ENCODE data around the gene KIFAP3.
"Not testable (repeated sequence)": the region's sequence is repeated elsewhere in the genome, so short reads cannot be mapped to it uniquely, and the experiment has no call there.

Gene KIFAP3

DNA sequence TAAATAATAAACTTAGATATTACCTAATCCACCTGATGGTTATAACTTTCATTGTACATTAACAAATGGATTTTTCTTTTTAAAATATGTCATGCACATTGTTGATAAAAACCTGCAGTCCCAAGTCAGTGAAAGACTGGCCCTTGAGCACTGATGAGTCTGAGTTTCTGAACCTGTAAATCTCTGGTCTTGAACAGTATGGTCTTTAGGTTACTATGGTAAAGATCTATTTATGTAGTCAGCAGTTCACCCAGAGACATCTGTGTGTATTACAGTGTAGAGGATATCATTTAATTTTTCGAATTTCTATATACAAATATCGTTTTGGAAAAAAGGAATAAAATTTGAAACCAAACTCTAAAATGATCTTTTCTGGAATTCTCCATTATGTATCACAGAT, 150.4 kb downstream of the KIFAP3 start:
- DNase-seq (ENCODE audit: low spot score): no peak

DNA sequence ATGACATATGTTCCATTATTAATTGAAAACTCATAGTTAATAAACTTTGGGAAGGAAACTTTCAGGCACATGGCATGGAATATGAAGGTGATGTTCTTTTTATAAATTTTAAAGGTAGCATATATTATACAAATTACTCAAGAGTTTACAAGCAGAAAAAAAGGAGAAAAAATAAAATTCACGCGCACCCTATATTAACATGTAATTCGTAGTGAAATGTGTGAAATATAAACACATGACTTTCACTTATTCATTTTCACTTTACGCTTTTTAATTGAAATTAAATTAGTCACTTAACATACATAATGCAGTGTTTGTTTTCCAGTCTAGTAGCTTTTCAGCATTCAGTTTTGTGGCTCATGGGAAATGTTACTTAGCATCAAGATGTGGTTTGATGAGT, 153.4 kb downstream of the KIFAP3 start:
- DNase-seq (ENCODE audit: low spot score): no peak

DNA sequence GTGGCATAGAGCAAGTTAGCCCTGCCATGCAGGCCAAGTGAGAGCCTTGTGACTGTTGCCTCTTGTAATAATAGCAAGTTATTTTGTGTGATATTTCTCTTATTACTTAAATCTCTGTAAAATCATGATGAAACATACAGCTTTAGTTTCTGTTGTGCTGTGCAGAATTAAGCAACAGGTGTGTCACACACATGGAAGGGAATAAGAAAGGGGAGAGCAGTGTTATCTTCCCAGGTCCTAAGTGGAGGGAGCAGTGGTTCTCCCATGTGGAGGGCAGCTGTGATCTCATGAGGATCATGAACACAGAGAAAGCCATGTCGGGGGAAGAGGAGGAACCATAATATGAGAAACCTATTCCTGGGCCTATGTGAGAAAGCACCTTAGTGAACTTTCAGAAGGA, 155.6 kb downstream of the KIFAP3 start:
- DNase-seq (ENCODE audit: low spot score): no peak

DNA sequence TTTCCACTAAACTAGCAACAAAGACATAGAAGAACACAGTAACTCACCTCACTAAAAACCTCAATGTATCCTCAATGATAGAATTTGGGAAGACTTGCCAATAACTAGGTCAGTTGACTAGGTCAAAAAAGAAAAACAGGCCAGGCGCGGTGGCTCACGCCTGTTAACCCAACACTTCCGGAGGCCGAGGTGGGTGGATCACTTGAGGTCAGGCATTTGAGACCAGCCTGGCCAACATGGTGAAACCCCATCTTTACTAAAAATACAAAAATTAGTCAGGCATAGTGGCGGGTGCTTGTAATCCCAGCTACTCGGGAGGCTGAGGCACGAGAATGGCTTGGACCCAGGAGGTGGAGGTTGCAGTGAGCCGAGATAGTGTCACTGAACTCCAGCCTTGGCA, 156.3 kb downstream of the KIFAP3 start:
- DNase-seq (ENCODE audit: low spot score): not testable (repeated sequence)

DNA sequence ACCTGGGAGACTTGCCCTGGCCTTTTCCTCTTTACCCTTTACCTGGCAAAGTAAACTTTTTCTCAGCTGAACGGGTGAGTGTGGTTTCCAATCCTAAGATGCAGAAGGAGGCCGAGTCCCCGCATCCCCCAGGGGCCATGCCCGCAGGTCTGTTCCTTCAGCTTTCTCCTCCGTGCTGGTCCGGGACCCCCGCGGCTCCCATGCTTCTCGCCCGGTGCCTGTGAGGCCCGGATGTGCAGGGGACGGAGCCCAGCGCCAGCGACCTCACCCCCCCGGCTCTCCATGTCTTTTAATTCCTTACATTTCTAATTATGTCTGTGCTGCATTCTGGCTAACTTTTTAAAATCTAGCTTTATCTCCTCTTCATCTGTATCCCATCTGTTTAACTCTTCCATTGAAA, 159.3 kb downstream of the KIFAP3 start:
- no peak for DNase-seq (ENCODE audit: low spot score)

DNA sequence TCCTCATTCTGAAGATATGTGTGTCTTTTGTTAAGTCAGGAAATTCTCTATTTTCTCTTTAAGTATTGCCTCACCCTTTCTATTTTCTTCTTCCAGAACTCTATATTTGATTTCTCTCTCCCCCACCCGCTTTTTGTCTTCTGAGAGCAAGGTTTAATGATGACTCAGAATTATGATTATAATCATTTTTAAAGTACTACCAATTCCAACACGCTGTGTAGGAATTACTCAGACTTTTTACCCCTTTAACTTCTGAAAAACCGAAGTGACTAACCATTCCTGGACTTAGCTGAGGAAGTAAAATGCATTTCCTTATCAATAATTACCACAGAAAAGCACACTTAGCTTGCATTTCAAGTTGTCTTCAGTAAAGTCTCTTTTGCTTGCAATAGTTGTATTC, 160.0 kb downstream of the KIFAP3 start:
- no peak for DNase-seq (ENCODE audit: low spot score)

DNA sequence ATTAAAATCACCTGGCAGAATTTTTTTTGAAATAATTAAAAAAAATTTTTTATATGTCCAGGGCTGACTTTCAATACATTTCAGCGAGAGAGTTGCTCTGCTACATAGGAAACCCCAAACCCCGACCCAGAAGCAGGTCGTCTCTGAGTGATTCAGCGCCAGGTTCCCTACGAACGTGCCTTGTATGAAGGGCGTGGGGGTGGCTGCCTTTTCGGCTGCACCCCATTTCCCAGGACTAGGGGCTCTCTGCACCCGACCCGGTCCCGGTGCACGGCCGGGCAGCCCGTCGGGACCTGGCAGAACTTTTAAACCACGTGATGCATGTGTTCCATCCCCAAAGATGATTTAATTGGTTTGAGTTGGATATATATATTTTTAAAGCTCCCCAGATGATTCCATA, 165.0 kb downstream of the KIFAP3 start:
- no peak for DNase-seq (ENCODE audit: low spot score)

DNA sequence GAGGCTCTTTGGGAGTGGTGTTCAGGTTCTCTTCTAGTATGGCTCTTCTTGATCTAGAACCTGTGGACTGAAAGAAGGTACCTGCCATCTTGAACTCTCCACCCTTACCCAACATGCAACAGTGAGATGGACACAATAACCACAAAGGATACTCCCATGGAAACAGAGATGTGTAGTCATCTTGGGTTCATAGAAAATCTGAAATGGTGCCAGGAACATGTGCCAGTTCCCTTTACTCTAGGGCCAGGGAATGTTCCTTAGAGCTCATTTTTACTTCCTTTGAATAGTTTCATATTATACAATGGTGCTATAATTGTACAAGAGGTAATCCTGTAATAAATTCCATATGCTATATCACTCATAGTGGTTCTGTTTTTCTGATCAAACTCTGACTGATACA, 167.6 kb downstream of the KIFAP3 start:
- DNase-seq (ENCODE audit: low spot score): no peak

DNA sequence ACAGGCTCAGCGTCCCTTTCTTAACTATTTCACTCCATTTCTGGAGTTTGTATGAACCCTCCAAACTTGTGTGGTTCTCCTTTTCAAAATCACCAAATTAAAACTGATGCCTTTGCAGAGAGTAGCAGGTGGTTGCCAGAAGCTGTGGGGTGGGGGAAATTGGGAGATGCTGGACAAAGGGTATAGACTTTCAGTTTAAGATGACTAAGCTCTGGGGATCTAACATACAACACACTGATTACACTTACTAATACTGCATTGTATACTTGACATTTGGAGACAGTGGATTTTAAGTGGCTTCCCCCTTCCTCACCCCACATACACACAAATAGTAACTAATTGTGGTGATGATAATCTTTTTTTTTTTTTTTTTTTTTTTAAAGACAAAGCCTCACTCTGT, 169.7 kb downstream of the KIFAP3 start:
- no peak for DNase-seq (ENCODE audit: low spot score)

DNA sequence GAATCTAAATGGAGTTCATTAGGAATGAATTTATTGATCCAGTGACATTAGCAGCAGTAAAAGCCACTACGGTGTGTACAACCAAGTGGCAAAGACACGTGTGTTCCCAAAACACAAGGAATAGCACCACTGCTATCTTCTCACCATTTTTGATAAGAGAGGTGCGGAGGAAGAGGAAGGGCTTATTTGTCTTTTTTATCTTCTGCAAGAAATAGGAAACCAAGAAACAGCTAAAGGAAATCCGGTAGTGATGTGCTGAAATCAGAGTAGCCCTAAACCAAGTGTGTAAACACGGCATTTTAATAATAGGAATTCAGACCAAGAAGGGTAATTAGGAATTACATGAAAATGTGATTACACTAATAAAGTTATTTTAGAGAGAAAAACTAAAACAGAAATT, 171.7 kb downstream of the KIFAP3 start:
- no peak for DNase-seq (ENCODE audit: low spot score)

DNA sequence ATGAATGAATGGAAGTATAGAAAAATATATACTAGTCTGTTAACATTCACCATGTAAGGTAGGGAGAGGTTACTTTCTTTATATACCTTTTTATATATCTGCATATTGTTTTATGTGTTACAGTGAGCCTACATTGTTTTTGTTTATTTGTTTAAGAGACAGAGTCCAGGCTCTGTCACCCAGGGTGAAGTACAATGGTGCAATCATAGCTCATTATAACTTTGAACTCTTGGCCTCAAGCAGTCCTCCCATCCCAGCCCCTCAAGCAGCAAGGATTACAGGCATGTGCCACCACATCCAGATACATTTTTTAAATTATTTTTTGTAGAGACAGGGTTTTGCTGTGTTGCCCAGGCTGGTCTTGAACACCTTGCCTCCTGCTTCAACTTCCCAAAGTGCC, 173.4 kb downstream of the KIFAP3 start:
- DNase-seq (ENCODE audit: low spot score): no peak

DNA sequence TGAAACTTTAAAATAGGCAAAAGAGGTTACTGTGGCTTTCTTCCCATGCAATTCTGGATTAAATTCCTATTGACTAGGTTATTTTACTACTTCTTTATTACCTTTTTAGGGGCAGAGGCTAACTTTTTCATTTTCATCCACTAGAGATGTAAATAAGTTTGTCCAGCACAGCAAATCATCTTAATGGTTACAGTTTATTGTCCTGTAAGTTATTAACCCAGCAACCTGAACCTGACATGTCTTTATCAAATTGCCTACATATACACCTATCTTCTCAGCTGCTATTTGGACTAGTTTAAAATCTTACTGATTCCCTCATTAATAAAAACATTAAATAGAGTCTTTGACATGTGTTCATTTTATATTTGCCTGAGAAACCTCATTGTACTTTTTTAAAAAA, 173.9 kb downstream of the KIFAP3 start:
- no peak for DNase-seq (ENCODE audit: low spot score)

DNA sequence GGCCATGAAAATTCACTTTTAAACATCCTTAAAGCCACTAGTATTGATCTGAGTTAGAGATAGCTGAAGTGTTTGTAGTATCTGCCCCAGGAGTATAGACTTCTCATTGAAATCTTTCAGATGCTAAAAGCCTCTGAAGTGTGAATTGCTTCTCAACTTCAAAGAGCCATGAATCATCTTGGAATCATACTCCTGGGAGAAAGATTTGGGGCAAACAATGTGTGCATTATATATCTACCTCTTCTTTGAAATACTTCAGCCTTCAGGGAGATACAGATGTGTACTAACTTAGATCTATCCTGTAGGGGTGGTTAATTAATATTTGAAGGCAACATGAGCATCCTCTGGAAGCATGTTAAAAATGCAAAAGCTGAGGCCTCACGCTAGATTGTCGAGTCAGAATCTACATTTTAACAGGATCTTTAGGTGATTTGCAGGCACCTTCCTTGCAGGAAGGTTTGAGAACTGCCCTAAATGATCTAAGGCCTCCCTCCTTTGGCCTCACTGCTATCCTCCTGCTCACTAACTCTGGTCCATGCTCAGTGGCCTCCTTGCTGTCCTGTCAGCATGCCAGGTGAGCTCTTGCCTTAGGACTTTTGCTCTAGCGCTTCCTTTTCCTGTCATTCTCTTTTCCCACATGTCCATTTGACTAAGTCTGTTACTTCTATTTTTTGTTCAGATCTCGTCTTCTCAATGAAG, 174.8 kb downstream of the KIFAP3 start:
- DNase-seq (ENCODE audit: low spot score): no peak

DNA sequence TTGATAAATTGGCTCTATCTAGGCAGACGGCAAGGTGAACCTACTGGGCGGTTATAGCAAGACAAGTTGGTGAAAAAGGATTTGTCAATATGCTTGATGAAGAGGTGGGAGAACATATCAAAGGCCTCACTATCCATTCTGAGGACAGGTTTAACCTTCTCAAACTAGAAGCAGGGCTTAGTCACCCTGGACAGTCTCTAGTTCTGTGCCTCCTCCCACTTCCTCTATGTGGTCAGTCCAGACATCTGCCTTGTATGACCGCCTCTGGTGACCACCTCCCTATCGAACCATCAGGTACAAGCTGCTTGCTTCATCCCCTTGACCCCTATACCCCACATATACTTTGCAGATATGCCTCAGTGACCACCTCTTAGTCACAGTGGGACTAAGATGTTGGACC, 178.5 kb downstream of the KIFAP3 start:
- no peak for DNase-seq (ENCODE audit: low spot score)

DNA sequence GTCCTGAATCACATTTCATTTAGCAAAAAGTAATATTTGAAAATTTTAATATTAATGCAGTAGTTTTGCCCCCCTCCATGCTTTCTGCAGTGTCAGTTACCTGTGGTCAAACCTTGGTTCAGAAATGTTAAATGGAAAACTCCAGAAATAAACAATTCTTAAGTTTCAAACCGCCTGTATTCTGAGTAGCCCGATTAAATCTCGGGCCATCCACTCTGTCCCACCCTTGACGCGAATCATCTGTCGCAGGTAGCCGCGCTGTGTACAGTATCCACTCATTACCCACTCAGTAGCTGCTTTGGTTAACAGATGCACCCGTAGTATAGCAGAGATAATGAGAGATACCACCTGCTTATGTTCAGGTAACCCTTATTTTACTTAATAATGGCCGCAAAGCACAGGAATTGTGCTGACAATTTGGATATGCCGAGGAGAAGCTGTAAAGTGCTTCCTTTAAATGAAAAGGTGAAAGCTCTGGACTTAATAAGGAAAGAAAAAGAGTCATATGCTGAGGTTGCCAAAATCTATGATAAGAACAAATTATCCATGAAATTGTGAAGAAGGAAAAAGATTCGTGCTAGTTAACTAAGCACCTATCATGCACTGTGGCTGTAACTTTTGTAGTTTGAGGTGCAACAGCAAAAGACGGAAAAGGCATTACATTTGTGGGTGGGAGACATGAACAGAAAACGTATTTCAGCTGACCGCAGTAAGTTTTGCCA, 179.9 kb downstream of the KIFAP3 start:
- no peak for DNase-seq (ENCODE audit: low spot score)

DNA sequence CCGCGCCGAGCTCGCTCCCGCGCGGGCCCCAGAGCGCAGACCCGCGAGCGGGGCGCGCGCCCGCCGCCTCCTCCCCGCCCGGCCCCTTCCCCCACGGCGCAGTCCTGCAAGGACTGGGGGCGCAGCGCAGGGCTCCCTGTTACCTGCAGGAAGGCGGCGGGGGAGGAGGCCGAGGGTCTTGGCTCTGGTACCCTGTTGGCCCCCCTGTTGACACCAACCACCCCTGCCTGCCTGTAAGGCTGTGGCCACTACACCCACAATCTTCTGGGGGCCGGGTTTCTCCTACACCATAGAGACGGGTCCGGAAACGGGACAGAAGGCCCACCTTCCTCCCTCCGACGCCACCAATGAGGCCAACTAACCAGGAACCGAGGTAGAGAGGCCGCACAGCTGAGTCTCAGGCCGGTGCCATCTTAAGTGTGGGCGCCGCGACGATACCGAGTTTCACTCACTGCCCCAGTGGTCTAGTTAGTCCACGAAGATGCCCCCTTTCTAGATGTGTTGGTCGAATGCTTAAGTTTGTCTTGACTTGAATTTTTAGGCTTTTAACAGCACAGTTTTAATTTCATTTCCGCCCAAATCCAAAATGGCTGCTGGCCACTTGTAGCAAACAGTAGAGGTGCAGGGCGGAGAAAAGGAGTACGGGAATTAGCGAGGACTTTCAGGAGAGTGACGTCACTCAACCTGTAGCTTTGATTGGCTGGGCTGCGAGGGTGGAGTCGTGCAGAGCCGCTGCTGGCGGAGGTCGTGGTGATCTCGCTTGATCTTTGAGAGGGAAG, 180.7 kb downstream of the KIFAP3 start, which contains the start of gene SCYL3:
TSS of gene SCYL3 (minus strand) at position 252 of the 779 bp plus-strand sequence. CDS start 5,056 bp downstream, outside the sequence.
- peak; percentile 94 for DNase-seq (ENCODE audit: low spot score)

DNA sequence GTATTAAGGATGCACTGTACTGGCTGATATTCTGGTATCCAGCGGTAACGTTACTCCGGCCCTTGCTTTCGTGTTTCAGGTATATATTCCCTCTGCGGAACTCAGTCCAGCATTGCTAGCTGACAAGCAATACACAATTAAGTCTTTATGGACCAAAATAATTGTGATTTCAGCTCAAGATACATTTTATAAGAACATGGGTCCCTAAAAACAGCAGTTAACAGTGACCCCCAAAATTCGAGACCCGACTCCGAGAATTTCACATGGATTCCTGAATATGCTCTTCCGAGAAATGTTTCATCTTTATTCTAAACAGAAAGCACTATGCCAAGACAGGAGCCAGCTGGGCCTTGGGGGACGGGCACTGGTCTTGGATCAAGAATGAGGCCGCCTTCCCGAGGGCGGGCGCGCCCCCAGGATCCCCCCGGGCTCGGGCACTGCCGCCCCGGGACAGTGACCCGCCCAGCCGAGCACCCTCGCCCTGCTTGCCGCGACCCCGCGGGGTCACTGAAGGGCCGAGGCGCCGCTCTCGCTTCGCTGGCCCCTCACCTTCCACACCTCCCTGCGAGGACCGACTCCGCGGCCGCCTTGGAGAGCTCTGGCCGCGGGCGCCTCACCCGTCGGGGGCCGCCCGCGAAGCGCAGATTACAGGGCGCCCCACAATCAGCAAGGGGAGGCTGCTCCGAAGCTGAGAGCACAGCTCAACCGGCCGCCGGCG, 181.4 kb downstream of the KIFAP3 start:
- peak; percentile 45 for DNase-seq (ENCODE audit: low spot score)

DNA sequence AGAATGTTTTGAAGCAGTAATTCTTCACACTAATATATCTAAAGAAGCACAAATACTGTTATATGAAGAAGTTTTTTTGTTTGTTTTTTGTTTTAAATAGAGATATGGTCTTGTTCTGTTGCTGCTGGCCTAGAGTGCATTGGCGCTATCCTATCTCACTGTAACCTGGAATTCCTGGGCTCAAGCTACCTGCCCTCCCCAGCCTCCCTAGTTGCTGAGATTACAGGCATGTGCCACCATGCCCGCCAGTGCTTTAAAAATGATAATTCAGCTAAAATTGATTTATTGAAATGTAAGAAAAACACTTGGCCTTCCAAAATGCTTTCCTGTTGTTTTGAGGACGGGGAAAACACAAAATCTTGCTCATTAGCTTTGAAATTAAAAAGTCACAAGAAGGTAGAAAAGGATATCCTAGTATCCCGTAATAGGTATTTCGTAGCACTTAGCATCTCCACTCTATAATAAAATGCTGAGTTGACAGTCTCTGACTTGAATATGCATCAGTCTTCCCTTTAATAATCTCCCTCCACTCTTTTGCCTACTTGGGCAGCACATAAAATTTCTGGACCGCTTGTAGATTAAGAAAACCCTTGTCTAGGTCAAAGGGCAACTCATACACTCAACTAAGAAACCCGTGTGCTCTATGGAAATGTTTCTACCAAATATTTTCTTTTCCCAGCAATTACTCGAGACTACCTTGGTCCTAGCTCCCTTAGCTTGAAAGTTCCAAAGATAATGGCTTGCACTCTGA, 182.1 kb downstream of the KIFAP3 start:
- no peak for DNase-seq (ENCODE audit: low spot score)

DNA sequence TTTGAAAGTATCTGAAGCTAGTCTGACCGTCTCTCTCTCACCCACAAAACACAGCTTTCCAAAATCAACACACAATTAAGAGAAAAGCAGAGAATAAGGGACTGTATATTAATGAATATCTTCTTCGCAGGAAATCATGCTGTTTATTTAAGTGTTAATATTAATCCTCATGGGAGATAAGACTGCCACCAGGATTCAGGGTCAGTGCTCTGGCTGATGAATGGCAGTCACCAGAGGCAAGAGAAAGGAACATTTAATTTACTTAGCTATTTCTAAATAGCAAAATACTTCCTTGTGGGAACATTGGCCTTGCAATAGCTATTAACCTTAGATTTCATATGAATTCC, 183.0 kb downstream of the KIFAP3 start:
- DNase-seq (ENCODE audit: low spot score): no peak

DNA sequence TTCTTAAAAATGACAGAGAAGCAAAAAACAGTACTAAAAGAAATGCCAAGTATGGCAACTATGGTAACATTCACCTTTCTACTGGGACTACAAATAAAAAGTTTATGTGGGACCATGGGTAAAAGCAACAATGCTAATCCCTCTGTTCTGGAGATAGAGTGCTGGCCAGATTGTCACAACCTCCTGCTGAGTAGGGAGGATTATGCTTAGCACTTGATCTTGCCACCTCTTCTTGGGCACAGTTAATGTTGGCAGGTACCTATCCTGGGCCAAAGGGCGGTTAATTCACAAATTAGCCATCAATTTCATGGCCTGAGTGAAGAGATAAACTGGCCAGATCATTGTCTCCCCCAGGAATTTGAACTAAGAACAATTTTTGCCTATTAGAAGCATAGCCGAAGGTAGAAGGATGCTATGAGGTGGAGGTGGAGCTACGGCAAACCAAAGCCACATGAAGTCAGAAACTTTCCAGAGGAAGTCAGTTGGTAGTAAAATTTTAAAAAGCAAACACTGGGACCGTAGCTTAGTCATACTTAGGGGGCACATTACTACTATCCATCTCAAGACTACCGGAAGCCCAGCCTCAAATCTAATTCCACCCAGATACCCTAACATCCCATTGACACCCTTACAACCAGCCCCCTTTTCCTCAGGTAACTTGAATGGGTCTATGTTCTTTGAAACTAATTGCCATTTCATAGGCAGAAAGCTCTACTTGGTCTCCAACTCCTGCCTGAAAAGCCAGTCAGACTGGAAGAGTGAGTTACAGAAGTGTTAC, 183.5 kb downstream of the KIFAP3 start:
- DNase-seq (ENCODE audit: low spot score): no peak

DNA sequence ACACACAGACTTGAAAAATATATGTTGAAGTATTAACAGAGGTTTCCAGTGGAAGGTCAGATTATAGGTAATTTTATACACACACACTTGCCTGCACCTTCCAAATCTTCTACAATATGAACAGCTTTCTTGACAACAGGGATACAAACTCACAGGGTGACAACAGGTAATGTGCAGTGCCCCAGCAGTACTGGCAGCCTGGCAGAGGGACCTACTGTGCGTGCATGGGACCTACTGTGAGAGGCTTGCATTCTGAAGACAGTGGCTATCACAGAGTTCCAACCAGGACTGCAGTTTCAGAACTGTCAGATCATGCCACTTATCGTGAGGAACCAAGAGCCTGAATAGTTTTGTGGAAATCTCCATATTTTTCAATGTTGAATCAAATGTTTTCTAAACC, 184.6 kb downstream of the KIFAP3 start:
- DNase-seq (ENCODE audit: low spot score): no peak
